Brain pericyte (primary cell): Measurements from ENCODE around the gene RNU1-4.
"Not testable (repeated sequence)": the region's sequence is repeated elsewhere in the genome, so short reads cannot be mapped to it uniquely, and the experiment has no call there.

Experiments used
- DNase-seq: peaks from one replicate; pipeline ENCODE4 v3.0.0-alpha.2; 2012; ENCODE audit warnings: low read depth, low spot score

The RNU1-4 gene

GRCh38 chr1:16766689-16767256 is 26.5 kb downstream of the RNU1-4 start:
- DNase-seq = not testable (repeated sequence)

DNA sequence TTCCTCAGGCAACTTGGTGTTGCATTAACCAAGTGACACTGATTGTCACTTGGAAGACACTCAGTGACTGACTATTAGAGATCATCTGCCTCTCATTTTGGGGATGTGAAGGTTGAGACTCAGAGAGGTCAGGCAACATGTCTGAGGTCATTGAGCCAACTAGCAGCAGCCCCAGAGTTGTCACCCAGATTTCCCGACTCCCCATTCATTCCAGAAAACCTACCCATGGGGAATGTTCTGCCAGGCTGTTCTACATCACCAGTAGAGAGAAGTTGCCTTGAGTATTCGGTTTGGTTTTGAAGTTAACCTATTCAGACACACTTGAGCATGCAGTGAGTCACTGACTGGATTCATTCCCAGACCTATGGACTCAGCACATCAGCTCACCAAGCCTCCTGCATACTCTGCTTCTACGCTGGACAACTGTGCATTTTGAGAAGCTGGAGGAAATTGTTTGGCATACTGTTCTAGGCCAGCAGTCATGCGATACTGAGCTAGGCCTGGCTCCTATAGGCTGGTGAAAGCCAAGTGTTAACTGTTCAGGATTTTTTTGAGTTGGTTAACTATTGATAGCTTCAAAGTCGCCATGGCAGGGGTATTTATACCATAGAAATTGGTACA is 29.9 kb downstream of the RNU1-4 start:
- not testable (repeated sequence) for DNase-seq

DNA sequence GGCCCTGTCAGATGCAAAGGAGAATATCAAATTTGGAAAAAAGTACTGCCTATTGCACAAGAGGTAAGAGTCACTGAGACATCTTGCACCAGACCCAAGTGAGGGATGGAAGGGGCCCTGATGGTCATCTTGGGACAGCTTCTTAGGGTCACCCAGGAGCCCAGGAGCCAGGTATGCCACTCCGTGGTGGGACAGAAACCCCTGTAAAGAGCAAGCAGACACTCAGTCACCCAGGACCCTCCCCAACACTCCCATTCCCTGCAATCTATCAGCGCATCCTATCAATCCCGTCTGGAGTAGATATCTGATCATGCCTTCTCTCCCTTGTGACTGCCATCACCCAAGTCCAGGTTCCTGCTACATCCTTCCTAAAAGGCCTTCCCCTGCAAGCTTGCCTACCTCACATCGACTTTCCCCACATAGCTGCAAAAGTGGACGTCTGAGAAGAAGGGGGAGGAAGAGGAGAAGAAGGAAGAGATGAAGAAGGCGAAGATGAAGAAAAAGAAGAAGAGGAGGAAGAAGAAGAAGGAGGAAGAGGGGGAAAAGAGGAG is 30.7 kb downstream of the RNU1-4 start:
- not testable (repeated sequence) for DNase-seq

- not testable (repeated sequence) for DNase-seq
These were observed 32.2 kb downstream of the RNU1-4 start for GRCh38 chr1:16772275-16773204.

GRCh38 chr1:16773205-16773596 is 32.9 kb downstream of the RNU1-4 start:
- DNase-seq = not testable (repeated sequence)

- DNase-seq = not testable (repeated sequence)
These were observed 33.4 kb downstream of the RNU1-4 start for GRCh38 chr1:16773723-16774122.

DNA sequence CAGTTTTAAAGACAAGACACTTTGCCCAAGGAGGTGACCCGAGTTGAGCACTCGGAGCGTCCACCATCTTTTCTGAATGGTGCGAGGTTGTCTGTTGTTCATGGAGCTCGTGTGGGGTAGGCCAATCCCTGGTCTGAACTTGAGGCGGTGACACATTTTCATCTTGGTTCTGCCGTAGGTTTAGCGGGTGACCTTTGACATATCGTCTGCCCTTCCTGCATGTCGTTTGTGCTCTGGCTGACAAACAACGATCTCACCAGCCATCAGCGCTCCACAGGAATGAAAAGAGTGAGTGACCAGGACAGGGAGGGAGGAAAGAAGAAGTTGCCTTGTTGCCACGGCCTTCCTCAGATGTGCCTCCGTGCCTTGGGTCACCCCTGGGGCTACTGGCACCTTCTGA is 34.5 kb downstream of the RNU1-4 start:
- not testable (repeated sequence) for DNase-seq

DNA sequence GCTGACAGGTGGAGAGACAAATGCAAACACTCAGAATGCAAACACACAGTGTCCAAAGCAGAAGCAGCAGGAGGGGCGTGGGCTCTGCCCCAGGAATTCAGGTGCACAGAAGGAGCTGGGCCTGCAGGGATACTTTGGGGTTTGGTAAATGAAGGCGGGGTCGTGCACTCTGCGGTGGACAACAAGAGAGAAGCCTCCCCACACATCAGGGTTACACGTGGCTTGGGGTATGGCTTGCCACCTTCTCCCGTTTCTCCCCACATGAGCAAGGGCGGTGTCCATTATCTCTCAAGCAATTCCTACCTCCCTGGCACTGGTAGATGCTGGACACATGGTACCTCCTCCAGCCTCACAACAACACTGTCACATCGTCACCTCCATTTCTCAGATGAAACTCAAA is 35.0 kb downstream of the RNU1-4 start:
- not testable (repeated sequence) for DNase-seq

DNA sequence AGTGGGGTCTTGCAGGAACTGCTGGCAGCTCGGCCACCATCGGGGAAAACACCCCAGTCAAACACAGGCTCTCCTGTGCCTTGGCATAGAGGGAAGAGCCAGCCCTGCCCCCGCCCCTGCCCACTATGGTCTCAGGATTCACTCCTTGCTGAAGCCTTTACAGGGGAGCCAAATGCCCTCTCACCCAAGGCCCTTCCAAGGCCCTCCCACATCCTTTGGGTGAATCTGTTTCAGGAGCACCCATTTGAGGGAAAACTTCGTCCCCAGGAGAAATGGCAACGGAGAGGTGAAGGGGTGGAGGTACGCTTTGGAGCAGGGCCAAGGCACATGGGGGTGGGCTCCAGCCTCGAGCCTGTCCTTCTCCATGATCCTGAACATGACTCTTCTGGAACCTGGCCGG is 35.9 kb downstream of the RNU1-4 start:
- not testable (repeated sequence) for DNase-seq

GRCh38 chr1:16776835-16777234 is 36.5 kb downstream of the RNU1-4 start:
- DNase-seq = not testable (repeated sequence)

GRCh38 chr1:16777821-16778220 is 37.5 kb downstream of the RNU1-4 start:
- not testable (repeated sequence) for DNase-seq

- not testable (repeated sequence) for DNase-seq
These were observed 39.2 kb downstream of the RNU1-4 start for GRCh38 chr1:16779525-16779924.

GRCh38 chr1:16781033-16781432 is 40.7 kb downstream of the RNU1-4 start:
- DNase-seq = not testable (repeated sequence)

DNA sequence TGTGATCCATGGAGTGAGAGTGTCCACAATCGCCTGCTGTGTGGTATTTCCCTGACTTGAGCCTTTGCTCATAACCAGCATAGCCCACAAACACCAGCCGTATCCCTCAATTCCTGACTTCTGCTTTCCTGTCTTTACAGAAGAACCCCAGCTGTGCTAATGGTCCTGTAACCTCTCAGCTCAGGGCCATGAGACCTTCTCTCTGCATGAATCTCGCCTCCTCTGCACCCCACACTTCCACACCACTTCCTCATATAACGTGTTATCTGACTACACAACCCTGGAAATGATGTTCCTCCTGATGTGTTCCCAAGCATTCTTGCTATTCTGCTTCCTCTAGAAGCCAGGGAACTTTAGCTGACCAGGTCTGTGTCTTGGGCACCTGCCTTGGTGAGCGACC is 41.3 kb downstream of the RNU1-4 start:
- DNase-seq = not testable (repeated sequence)

DNA sequence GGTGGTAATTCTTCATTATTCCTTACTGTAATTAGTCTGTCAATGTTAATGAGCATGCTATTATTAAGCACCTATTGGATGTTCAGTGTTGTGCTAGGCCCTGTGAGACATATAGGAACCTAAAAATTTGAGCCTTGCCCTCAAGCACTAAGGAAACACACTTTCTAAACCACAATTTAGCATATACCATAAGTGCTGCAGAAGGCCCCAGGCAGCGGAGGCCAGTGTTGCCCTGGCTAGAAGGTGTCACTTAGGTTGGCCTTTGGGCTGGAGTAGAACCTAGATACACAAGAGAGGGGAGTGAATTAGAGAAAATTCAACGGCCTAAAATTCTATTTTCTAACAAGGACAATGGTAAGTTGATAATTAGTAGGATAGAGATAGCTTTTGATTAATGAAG is 44.6 kb downstream of the RNU1-4 start:
- DNase-seq = not testable (repeated sequence)

DNA sequence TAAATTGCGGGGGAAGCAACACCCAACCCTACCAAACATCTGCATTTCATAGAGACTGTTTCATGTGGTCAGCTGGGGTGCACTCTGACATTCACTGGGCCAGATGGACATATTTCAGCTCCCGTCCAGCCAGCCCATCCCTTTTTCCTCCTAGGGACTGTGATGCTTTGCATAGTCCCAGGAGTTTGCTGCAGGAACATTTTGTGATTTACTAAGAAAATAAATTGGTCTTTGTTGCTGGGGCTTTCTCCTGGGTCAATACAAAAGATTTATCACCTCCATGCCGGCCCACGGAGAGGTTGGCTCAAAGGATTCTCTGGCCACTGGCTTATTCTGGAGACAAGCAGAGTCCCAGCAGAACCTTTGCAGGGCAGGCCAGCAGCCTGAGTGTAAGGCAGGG is 46.0 kb downstream of the RNU1-4 start:
- DNase-seq = not testable (repeated sequence)

DNA sequence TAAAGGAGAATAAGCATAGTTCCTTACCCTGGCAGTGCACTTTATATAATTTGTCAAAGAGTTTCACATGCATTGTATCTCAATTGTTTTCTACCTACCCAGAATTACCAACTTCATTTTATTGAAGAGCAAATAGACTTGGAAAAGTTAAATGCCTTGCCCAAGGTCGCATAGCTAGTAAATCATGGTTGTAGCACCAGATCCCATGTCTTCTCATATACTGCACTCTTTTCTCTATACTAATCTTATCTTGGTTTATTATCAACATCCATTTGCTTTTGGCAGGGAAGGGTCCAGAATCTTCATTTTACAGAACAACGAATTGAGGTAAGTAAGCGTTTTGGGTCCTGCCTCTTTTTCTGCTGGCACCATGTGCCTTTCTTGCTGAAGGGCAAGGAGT is 46.9 kb downstream of the RNU1-4 start:
- DNase-seq = not testable (repeated sequence)

- DNase-seq = not testable (repeated sequence)
These were observed 47.4 kb downstream of the RNU1-4 start for GRCh38 chr1:16787711-16788110.
